Smooth muscle cell (in vitro differentiated cells): ENCODE results near the gene PVALEF. TPM values are rescaled to one million over a fixed set of nuclear protein-coding genes. Genes with fewer than 3 reads are reported as not detected.

Experiments used
- DNase-seq: peaks from one replicate; lab custom pipeline; 2025; ENCODE audit not compliant: unreplicated experiment; lab: John Stamatoyannopoulos, UW
- H2AFZ ChIP-seq: fragments of 200-600 bp; sonication (generic); 2 replicates; pipeline ENCODE4 v1.6.0; 2016; ENCODE audit warnings: antibody characterized with exemption, low read depth, mild to moderate bottlenecking
- H3F3A ChIP-seq: fragments of 200-600 bp; sonication (generic); 2 replicates; pipeline ENCODE4 v1.6.0; 2017; ENCODE audit warnings: antibody characterized with exemption, low read depth
- H3K27ac ChIP-seq: fragments of 200-600 bp; sonication (generic); 2 replicates; pipeline ENCODE4 v1.5.1; 2016; ENCODE audit warnings: low read depth, mild to moderate bottlenecking
- H3K27me3 ChIP-seq: fragments of 200-600 bp; sonication (generic); 2 replicates; pipeline ENCODE4 v1.6.1; 2016; ENCODE audit warnings: low read depth, mild to moderate bottlenecking
- H3K36me3 ChIP-seq: fragments of 200-600 bp; sonication (generic); 2 replicates; pipeline ENCODE4 v1.5.1; 2016; ENCODE audit warnings: low read depth
- H3K4me1 ChIP-seq: fragments of 200-600 bp; sonication (generic); 2 replicates; pipeline ENCODE4 v1.5.1; 2016; ENCODE audit warnings: low read depth
- H3K4me2 ChIP-seq: fragments of 200-600 bp; sonication (generic); 2 replicates; pipeline ENCODE4 v1.6.0; 2016; ENCODE audit warnings: mild to moderate bottlenecking
- H3K4me3 ChIP-seq: fragments of 200-600 bp; sonication (generic); 2 replicates; pipeline ENCODE4 v1.5.1; 2016; ENCODE audit warnings: mild to moderate bottlenecking
- H3K79me2 ChIP-seq: fragments of 200-600 bp; sonication (generic); 2 replicates; pipeline ENCODE4 v1.6.0; 2016; ENCODE audit warnings: low read depth, mild to moderate bottlenecking
- H3K9ac ChIP-seq: fragments of 200-600 bp; sonication (generic); 2 replicates; pipeline ENCODE4 v1.6.0; 2016; ENCODE audit warnings: low read depth
- H3K9me3 ChIP-seq: fragments of 200-600 bp; sonication (generic); replicated peaks from 2 replicates; pipeline ENCODE4 v1.5.1; 2016; ENCODE audit warnings: low read depth
- H4K20me1 ChIP-seq: fragments of 200-600 bp; sonication (generic); 2 replicates; pipeline ENCODE4 v1.6.0; 2016; ENCODE audit warnings: low read depth
- WGBS: methylation state at CpG from one replicate; pipeline ENCODE4 v1.1.7; 2016; ENCODE audit warnings: low lambda C conversion rate; 5-methylcytosine and 5-hydroxymethylcytosine counted together
- polyA plus RNA-seq: library from polyadenylated mRNA; unstranded; fragments of >200 nt; fragmentation: Nextera tagmentation; extraction: Ambion mirVana; gene quantifications from 2 replicates; pipeline ENCODE4 v1.2.1, GENCODE V29; 2016
- total RNA-seq: library from RNA; depleted of rRNA; stranded (reverse); fragments of >200 nt; gene quantifications from 2 replicates; pipeline ENCODE4 v1.2.3, GENCODE V29; 2014
- TF ChIP-seq, protein P1 (sequence below): fragments of 200-600 bp; sonication (generic); IDR thresholded peaks from 2 replicates; pipeline ENCODE4 v1.5.1; 2017; ENCODE audit warnings: borderline replicate concordance, mild to moderate bottlenecking, antibody characterized with exemption; ENCODE audit not compliant: insufficient read depth, poor library complexity, severe bottlenecking

PVALEF gene
- total and polyA plus RNA-seq, 2 experiments from 2014 or later = not detected

DNA sequence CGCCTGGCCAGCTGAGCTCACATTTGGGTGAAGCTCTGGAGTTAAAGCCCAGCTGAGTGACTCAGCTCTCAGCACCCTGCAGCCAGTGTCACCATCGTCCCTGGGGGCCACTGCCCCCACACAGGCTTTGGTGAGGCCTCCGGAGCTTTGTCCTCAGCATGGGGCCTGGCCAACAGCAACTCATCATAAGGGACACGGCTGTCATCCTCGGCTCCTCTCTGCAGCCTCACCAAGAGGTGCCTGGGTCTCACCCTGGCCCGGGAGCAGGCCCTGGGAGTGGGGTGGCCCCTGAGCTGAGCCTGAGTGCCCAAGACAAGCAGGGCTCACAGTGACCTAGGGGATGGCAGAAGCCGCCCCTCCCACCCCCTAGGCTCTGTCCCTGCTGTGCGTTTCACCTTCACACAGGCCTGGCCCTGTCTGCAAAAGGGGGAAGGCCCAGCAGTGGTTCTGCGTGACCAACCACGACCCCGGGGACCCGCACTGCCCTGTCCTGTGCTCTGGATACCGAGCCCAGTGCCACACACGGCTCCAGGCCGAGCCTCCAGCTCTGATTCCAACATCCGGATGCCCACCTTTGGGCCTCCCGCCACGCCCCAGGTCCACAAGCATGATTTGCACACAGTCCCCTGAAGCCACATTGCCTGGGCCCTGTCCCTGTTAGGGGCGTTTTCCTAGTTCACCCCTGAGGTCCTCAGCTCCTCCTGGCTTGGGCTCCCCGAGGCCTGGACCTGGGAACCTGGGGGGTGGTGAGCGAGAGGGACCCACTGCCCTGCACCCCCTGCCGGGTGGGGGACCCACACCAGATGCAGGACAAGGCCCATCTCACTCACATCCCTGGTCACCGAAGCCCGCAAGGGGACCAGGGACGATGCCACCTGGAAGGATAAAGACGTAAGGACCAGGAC, 22.5 kb downstream of the PVALEF start:
- Histone ChIP-seq H3K9ac (no peak overlapping the region), H3K4me1 (no peaks in the 10 kb centered on the region), H2AFZ (no peak overlapping the region), H3K4me2 (no peak overlapping the region), H3K36me3 (no peaks in the 10 kb centered on the region), H3F3A (no peaks in the 10 kb centered on the region), H3K27me3 (no peaks in the 10 kb centered on the region), H3K9me3 (no peaks in the 10 kb centered on the region), H3K4me3 (no peak overlapping the region), H4K20me1 (no peaks in the 10 kb centered on the region), H3K27ac (no peak overlapping the region), H3K79me2 (no peaks in the 10 kb centered on the region)
- DNase-seq = no peak
- WGBS = 87% methylated on average over 26 of the region's 26 CpGs
- TF ChIP-seq, protein P1, sequence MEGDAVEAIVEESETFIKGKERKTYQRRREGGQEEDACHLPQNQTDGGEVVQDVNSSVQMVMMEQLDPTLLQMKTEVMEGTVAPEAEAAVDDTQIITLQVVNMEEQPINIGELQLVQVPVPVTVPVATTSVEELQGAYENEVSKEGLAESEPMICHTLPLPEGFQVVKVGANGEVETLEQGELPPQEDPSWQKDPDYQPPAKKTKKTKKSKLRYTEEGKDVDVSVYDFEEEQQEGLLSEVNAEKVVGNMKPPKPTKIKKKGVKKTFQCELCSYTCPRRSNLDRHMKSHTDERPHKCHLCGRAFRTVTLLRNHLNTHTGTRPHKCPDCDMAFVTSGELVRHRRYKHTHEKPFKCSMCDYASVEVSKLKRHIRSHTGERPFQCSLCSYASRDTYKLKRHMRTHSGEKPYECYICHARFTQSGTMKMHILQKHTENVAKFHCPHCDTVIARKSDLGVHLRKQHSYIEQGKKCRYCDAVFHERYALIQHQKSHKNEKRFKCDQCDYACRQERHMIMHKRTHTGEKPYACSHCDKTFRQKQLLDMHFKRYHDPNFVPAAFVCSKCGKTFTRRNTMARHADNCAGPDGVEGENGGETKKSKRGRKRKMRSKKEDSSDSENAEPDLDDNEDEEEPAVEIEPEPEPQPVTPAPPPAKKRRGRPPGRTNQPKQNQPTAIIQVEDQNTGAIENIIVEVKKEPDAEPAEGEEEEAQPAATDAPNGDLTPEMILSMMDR = no peak

DNA sequence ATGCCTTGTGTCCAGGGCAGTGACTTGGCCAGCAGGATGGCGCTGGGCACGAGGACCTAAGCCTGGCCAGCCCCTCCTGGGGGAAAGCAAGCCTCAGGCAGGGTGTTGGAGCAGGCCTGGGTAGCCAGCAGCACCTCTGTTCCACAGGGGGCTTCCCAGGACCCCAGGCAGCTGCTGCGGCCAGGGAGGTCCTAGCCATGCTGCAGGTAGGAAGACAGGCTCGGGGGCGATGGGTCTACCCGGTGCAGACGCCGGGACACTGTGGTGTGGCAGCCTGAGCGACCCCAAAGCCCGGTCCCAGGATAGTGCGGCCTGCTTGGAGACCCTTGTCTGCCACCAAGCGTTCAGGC, 23.2 kb downstream of the PVALEF start:
- H3K4me3 ChIP-seq = no peak overlapping the region
- no peaks in the 10 kb centered on the region for H4K20me1 ChIP-seq
- DNase-seq = no peak
- H2AFZ ChIP-seq = no peak overlapping the region
- no peak overlapping the region for H3K27ac ChIP-seq
- no peaks in the 10 kb centered on the region for H3K9me3 ChIP-seq
- no peaks in the 10 kb centered on the region for H3K79me2 ChIP-seq
- no peak overlapping the region for H3K9ac ChIP-seq
- H3F3A ChIP-seq = no peaks in the 10 kb centered on the region
- no peaks in the 10 kb centered on the region for H3K36me3 ChIP-seq
- WGBS = 98% methylated on average over 12 of the region's 12 CpGs
- H3K4me1 ChIP-seq = no peaks in the 10 kb centered on the region
- TF ChIP-seq, protein P1 = no peak
- H3K4me2 ChIP-seq = no peak overlapping the region
- no peaks in the 10 kb centered on the region for H3K27me3 ChIP-seq

DNA sequence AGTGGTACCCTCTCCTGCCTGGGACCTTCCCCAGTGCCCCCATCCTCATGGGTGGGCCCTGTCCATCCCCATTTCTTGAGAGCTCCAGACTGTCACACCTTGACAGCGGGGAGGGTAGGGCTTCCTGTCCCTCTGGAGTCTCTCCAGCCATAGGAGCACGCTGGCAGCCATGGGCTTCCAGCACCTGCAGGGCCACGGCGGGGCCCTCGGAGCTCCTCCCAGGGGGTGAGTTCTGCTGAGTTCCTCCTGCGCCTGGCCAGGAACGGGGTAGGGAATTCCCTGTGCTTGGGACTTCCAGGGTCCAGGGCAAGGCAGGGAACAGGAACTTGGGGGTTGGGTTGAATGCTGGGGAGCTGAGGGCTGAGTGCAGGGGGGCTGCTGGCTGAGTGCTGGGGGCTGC, 23.7 kb downstream of the PVALEF start:
- TF ChIP-seq, protein P1 = no peak
- Histone ChIP-seq H3K27me3 (no peaks in the 10 kb centered on the region), H3K4me2 (no peak overlapping the region), H3K4me3 (no peak overlapping the region), H4K20me1 (no peaks in the 10 kb centered on the region), H3F3A (no peaks in the 10 kb centered on the region), H3K36me3 (no peaks in the 10 kb centered on the region), H3K9ac (no peak overlapping the region), H2AFZ (no peak overlapping the region), H3K4me1 (no peaks in the 10 kb centered on the region), H3K9me3 (no peaks in the 10 kb centered on the region), H3K27ac (no peak overlapping the region), H3K79me2 (no peaks in the 10 kb centered on the region)
- WGBS = 96% methylated on average over 7 of the region's 7 CpGs
- DNase-seq = no peak
